Umbilical cord (tissue), 2 donors: Measurements from ENCODE around the gene CCDC61. TPM values are rescaled to one million over a fixed set of nuclear protein-coding genes. Genes with fewer than 3 reads are reported as not detected.

ENCODE experiments used
- DNase-seq: peaks from one replicate; pipeline ENCODE4 v3.0.0-alpha.2; 2015; ENCODE audit warnings: low spot score
- total RNA-seq: library from RNA; depleted of rRNA; stranded (reverse); fragments of >200 nt; gene quantifications from one replicate; pipeline ENCODE4 v1.2.3, GENCODE V29; 2014; ENCODE audit warnings: low replicate concordance; ENCODE audit not compliant: insufficient read depth

The CCDC61 gene, protein sequence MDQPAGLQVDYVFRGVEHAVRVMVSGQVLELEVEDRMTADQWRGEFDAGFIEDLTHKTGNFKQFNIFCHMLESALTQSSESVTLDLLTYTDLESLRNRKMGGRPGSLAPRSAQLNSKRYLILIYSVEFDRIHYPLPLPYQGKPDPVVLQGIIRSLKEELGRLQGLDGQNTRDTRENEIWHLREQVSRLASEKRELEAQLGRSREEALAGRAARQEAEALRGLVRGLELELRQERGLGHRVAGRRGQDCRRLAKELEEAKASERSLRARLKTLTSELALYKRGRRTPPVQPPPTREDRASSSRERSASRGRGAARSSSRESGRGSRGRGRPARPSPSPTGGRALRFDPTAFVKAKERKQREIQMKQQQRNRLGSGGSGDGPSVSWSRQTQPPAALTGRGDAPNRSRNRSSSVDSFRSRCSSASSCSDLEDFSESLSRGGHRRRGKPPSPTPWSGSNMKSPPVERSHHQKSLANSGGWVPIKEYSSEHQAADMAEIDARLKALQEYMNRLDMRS
- 5.8 TPM for total RNA-seq

DNA sequence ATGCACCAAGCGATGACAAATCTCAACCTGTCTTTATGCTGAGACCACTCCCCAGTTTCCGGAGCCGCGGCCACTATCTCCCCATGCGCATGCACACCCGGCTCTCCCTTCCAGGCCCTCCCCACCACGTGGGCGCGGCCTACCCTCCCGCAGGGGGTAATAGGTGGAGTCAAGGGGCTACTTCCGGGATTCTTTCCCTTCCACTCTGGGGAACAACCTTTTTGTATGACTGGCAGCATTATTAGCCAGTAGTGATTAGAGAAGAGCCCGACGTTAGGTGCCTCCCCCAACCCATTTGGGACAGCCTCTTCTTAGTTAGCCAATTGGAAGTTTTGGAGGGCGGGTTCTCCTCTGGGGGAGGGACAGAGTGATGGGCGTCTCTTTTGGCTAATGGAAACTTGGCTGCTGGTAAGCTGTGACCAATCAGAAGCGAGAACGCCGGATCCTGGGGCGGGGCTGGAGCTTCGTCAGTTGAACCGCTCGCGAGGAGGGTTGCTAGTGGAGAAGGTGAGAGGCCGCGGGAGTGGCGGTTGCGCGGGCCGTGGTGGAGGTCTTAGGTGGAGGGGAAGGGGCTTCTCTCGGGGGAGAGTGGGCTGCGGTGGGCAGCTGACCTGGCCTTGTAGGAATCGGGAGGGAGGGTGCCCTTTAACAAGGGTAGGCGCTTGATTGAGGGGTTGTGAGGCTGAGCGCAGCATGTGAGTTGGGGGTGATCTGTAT is at the start of gene CCDC61:
Gene CCDC61, plus strand, starts transcription at position 470 of the 717 bp plus-strand sequence. CDS start 7,552 bp downstream, outside the sequence.
- peak; percentile 100 for DNase-seq

DNA sequence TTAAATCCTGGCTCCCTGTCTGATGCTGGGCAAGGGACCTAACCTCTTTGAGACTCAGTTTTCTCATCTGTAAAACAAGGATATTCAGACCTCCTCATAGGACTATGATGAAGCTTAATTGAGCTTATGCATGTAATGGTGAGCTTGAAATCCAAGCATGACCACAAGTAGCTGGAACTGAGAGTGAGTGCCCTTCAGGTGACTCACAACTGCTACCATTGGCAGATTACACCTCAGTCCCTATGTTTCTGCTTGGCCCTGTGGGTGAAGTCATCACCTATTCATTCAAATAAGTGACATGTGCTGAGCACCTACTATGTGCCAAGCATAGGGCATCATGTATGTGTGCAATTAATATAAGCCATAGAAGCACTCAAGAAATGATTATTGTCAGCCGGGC is 47.3 kb upstream of the CCDC61 start:
- no peak for DNase-seq

DNA sequence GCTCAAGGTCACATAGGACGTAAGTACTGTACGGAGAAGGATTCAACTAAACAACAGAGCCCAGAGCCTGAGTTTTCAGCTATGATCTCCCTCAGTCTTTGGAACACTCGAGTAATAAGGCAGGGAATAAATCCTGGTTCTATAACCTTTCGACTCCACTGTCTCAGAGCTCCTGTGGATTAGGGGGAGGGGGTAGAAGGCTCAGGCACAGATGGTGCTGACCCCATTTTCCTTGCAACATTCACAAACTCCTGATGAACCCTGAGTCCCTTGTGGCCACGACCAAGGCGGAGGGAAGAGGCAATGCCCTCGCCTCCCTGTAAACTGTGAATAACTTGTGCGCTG is 43.0 kb upstream of the CCDC61 start:
- DNase-seq, result no peak

DNA sequence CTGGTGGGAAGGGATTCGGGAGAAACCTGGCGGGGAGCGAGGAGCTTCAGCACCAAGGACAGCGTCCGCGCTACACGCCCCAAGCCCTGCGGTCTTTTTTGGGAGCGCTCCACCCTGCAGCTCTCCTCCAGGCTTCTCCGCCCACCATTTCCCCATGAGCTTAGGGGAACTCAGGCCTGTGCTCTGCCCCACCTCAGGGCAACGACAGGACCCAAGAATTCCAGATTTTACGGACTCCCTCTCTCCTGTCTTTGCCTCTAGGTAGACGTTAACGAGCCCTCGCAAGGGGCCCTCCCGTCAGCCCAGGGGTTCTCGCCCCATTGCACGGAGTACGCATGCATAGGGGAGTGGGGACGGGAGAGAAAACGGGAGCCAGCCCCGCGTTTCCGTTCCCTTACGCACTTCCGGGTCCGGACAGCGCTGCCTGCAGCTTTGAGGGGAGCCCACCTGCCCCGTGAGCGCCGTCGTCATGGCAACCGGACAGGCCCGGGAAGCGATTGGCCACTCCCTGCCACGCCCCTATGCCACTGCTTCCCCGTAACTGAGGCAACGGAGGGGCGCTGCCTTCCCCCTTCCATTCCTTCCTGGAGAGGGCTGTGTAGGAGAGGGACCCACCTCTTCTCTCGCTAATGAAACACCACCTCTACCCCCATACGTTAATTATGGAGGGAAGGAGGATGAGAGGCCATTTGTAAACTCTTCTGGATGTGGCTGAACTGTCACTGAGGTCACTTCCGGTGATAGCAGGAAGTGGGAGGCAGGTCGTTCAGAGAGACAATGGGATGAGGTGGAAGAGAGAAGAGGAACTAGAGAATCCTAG is 42.4 kb upstream of the CCDC61 start:
- DNase-seq, result peak; percentile 50

DNA sequence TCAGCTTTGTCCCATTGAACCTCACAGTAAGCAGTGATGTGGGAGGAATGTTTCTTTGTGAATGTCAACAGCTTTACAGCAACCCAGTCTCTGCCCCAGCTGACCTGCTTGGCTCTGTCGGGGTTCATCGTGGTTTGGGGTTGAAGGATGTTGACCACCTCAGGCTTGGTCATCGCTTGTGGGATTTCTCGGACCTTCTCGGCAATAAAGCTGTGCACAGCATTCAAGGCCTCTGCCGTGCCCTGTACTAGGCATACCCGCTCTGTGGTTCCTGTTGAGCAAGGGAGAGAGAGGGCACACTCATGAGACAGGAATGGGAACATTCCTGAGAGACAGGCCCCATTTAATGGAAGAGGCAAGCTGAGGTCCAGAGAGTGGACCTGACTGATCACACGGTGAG is 41.6 kb upstream of the CCDC61 start:
- no peak for DNase-seq

DNA sequence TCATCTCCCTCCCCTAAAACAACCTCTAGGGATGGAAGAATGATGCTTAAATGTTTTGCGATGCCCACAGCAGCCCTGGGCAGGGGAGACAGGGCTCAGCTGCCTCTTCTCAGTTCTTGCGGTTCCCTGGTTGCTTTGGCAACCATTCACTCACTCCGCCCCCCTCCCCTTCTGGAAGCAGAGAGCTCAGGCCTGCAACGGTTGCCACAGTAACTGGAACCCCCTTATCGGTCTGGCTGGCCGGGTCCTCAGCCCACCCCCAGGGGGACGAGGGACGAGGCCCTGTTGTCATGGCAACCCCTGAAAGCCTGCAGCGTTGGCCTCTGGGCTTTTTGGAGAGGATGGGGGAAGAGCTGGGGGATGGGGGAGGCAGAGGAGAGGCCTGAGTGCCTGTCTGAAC is 41.1 kb upstream of the CCDC61 start:
- no peak for DNase-seq

DNA sequence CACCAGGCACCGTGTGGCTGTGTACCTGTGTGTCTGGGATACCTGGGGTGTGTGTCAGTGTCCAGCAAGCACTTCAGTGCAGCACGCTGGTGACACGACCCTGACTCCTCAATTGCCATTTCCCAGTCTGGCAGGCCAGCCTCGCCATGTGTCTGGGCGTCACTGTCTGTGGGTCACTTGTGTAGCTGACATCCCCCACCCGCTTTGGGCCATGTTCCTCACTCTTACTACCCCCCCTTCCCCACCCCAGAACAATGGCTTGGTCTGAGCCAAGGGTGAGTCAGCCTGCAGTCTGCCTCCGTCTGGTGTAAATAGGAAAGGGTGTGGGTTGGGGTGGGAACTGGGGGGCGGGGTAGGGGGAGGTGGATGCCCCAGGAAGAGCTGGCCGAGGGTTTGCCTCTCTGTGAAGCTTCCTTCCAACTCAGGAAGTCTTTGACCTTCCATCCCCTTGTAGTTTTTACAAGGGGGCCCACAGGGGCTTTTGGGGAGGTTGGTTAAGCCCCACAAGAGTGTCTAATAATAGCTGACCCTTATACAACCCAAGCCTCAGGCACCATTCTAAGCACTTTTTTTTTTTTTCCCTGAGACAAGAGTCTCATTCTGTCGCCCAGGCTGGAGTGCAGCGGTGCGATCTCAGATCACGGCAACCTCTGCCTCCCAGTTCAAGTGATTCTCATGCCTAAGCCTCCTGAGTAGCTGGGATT is 39.2 kb upstream of the CCDC61 start:
- peak; percentile 52 for DNase-seq

DNA sequence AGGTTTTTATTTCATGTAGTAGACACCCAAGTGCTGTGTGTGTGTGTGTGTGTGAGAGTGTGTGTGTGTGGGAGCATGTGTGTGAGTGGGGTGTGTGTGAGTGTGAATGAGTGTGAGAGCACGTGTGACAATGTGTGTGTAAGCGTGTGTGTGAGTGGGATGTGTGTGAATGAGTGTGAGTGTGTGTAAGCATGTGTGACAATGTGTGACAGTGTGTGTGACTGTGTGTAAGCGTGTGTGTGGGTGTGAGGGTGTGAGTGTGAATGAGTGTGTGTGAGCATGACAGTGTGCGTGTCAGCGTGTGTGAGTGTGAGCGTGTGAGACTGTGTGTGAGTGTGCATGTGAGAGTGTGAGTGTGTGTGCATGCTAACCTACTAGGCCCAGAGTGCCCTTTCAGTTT is 36.9 kb upstream of the CCDC61 start:
- no peak for DNase-seq

DNA sequence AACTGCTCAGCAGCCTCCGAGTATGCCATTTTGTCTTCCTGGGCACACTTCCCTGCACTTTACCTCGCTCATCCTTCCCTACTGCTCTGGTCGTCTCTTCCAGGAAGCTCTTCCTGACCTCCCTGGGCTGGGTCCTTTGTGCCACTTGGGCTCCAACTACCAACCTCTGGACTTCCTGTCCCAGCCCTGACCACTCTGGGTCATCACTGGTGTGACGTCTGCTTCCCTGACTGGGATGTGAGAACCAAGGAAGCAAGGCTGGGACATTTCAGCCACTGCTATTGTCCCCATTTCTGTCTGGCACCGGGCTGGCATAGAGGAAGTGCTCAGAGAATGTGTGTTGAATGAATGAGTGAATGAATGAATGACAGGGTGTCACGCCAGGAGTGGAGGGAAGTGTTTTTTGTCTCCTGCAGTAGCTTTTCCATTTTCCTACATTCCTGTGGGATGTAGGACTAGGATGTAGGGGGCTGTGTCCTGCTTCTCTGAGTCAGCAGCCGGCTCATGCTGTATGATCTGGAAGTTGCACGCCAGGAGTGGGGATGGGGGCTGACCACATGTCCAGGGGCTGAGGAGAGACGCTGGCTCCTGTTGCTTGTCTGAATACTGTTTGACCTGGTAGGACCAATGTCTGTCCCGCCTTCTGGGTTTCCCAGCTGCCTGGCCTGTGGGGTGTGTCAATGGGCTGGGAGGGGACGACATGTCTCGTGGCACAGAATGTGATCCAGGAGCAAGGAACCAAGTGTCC is 36.3 kb upstream of the CCDC61 start:
- DNase-seq, result no peak

DNA sequence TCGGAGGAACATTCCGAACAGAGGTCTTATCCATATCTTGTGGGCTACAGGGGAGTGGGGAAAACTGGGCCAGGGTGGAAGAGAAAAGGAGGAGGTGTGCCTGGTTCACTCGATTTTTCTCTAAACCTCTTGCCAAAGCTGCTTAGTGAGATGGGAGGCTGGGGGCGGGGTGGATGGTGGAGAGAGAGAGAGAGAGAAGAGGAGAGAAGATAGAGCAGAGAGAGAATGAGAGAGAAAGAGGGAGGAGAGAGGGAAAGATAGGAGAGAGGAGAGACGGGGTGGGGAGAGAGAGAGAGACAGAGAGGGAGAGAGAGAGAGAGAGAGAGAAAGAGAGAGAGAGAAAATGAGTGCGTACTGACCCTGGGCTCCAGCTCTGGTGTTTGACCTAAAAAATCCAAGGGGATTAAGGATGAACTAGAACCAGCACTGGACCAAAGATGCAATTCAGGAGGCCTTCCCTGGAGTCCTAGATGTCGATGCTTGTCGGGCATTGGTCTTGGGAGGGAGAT is 35.7 kb upstream of the CCDC61 start:
- DNase-seq, result no peak

DNA sequence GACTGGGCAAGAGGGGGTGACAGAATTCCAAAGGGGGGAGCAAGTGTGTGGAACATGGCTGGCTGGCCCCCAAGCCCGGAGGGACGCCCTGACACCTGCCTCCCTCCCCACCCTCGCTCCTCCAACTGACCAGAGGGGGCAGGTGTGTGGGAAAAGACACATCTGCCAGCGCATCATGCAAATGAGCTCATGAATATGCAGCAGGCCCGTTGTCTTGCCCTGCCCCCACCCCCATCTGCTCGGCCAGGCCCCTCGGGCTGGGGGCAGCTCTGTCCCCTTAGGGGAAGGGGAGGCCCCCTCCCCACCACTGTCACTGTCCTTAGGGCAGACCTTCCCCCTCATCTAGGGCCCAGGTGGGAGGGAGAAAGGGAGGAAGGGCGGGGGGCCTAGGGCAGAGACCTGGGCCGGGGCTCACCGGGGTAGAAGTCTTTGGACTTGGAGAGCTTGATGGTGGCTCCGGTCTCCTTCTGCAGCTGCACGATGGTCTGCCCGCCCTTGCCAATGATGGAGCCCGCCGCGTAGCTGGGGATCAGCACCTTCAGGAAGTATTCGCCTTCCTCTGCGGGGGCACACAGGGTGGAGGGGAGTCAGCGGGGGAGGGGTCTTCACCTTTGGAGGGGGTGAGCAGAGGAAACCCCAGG is 34.6 kb upstream of the CCDC61 start:
- DNase-seq, result no peak

DNA sequence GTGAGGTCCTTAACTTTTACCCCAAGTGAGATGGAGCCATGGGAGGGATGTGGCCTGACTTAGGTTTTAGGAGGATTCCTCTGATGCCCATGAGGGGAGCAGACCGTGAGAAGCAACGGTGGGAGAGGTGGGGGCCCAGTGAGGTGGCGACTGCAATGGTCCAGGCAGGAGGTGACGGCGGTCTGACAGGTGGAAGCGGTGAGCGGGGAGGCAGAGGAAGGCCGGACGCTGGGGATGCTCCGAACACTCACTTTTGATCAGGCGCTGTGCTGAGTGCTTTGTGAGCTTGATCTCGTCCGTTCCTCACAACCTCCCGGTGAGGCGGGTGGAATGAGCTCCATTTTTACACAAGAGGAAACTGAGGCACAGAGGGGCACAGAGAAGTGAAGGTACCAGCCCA is 33.2 kb upstream of the CCDC61 start:
- DNase-seq, result no peak

DNA sequence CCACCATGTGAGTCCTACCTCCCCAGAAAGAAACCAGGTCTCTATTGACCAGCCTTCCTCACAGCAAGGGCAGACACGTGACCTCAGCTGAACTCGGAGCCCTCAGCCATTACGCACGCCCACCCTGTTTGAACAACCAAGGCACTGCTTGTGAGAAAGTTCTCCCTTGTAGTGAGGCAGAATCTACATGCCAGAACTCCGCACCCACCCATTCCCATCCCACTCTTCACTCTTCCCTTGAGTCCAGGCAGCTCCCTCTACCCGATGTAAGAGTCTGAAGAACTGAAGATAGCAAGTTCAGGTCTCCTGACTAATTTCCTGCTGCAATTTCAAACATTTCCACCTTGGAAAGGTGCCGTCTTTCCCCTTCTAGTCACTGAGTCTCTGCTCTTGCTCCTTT is 28.0 kb upstream of the CCDC61 start:
- DNase-seq, result no peak

DNA sequence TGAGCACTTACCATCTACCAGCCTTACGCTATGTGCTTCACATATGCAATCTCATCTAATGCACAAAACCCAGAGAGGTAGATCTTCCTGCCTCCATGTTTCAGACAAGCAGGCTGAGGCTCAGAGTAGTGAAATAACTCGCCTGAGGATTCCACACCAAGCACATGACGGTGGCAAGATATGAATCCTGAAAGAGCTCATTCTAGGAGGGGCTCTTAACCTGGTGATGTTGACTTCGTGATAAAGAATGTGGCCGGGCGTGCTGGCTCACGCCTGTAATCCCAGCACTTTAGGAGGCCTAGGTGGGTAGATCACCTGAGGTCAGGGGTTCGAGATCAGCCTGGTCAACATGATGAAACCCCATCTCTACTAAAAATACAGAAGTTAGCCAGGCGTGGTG is 26.6 kb upstream of the CCDC61 start:
- DNase-seq, result no peak

DNA sequence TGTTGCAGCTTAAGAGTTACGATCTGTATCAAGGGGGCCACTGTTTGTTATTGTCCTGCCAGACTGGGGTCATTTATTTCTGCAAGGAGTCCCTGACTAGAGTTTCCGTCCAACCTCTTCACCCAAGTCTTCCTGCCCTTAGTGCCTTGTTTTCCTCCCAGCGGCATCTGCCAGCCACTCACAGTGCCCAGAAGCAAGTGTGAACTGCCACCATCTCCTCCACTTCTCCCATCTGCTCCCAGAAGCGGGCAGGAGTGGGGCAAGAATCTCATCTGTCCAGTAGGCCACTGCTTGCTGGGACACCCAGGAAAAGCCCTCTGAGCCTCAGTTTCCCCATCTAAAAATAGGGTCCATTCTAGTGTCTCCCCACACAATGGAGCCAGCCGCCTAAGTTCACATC is 25.6 kb upstream of the CCDC61 start:
- no peak for DNase-seq

DNA sequence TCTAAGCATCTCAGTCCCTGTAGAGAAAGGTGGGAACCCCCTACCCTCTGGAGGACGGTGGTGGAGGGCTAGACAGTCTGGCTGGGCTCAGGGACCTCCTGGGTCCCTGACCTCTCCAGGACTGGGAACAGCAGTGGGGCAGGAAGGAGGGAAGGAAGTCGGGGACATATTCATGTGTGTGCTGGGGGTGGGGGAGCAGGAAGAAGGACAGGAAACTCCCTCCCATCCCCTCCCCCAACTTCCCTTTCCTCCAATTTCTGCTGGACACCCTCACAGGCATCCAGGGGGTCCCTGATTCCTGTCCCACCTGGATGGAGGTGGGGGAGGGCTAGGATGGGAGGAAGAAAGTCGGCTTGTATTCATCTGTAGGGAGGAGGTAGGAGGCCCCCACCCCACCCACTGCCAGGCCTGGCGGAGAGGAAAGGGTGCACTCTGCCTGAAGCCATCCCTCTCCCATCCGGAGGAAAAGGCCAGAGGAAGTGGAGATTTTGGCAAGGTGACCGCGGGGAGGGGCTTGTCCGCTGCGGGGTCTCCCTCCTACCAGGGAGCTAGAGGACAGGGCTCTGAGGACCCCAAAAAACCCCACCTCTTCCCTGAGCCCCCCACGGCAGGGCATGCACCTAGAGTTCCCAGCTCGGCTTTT is 23.9 kb upstream of the CCDC61 start:
- no peak for DNase-seq

DNA sequence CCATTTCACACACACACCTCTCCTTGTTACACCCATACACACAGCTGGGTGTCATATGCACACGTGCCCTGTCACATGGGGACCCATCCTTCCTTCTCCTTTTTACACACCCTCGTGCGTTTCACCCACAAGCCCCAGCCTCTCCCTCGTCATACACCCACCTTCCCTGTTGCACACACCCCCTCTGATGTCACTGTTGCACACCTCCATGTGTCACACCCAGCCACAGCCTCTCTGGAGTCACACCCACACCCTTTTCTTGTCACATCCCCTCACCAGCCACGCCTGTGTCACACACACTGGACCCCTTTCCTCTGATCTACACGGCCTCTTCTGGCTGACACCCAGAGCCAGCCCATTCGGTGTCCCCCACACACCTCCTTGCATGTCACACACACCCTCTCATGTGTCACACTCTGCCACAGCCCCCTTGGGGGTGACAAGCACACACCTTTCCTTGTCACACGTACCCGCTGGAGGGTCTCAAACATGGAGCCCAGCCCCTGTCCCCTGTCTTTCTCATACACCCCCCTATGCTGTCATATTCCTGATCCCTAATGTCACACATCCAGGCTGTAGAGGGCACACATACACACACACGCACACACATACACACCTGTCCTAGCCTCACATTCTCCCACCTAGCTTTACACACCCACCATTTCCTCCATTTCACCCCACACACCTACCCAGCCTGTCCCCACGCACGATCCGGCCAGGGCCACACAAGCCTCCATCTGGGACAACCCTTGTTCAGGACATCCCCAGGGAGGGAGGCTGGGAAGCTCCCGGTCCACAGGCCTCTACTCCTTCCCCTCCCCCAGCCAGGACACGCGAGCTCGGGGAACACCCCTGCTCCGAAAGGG is 23.0 kb upstream of the CCDC61 start:
- DNase-seq, result no peak

DNA sequence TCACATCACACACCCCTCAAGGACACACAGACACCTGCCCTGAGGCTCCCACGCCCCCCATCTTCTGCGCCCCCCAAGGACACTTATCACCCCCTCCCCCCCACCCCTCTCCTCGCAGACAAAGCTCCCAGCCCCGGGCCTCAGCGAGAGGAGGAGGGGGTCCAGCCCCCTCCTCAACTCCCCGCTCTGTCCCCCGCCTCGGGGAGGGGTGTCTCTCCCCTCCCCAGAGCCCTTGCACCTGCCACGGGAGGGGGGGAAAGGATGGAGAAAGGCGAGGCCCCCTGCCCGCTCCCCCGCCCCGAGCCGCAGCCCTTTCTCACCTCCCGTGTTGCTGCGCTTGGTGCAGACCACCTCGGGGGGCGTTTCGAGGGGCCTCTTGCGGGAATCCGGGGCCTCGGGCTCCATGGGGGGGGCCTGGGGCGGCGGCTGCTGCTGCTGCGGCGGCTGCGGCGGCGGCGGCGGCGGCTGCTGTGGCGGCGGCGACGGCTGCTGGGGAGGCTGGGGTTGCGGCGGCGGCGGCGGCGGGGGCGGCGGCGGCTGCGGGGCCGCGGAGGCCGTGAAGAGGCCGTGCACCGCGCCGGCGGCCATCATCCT is 22.2 kb upstream of the CCDC61 start:
- no peak for DNase-seq
